T-helper 2 cell treated with Interferon-gamma antibody and Interleukin-4, amounts not matched to agents 100 ng/mL and 5 ng/mL, for 36 hours (primary cell): ENCODE results near the gene CITED4. TPM values are rescaled to one million over a fixed set of nuclear protein-coding genes. Genes with fewer than 3 reads are reported as not detected.

Experiments
- intact Hi-C: fragments of 100-400 bp; cut with micrococcal nuclease; formaldehyde crosslinking; loops from one replicate; pipeline ENCODE4 v1.15.1; 2023
- total RNA-seq: library from RNA; stranded (reverse); gene quantifications from 2 replicates; pipeline ENCODE4 v1.2.3, GENCODE V29; 2022

Gene CITED4
- total RNA-seq, 1 donor from 2014 or later = 9.5 TPM

DNA sequence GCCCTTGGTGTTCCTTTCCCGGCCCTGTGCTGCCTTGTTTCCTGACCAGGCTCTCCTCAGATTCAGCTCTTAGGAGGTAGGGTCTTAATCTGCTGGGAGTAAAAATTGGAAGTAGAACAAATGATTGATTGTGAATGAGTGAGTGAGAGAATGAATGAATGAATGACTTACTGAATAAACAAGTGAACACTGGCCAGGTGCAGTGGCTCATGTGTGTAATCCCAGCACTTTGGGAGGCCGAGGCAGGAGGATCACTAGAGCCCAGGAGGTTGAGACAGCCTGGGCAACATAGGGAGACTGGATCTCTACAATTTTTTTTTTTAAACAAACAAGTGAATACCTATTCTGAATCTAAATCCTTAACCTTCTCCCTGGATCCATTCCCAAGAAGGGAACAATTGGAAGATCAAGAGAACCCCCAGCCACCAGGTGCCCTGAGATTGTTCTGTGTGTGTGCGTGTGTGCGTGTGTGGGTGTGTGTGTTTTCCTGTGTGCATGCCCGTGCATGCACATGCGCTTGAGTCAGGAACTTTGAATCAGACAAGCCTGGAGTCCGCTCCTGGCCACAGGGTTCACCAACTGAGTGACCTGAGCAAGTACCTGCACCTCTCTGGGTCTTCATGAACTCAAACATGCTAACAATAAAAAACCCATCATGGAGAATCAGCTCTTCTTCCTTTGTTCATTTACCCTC, 24.3 kb upstream of the CITED4 start:
- intact Hi-C loops = no loop called here

DNA sequence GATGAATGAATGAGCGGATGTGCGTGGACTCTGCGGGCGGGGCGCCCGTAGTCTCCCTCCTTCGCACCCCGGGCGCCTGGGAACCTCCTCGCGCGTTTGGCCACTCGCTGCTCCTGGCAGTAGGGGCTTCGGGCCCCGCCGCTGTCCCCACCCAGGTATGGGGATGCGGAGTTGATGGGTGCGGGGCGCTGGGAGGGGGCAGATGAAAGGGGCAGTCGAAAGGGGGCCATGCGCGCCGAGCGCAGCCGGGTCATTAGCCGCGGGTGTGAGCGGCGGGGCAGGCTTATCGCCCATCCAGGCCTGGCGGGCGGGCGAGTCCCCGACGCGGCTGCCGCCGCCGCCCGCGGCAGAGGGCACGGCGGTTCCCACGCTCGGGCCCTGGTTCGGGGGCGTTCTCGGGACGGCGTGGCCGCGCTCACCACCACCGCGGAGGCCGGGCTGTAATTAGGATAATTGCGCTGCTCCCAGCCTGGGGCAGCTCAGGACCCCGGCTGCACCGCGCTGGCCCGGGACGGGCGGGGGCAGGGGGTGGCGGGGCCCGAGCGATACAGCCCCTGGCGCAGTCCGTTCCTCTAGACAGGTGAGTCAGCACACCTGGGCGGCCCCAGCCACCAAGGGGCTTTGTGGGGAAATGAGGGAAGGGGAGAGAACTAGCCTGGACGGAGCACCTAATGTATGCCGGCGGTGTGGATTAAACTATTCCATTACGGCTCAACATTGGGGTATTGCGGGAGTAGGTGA, 22.1 kb upstream of the CITED4 start:
- intact Hi-C loops = no loop called here

GRCh38 chr1:40880813-40881549, 18.8 kb upstream of the CITED4 start:
- intact Hi-C loops = no loop called here

- intact Hi-C loops = no loop called here
These were observed 17.5 kb upstream of the CITED4 start for GRCh38 chr1:40879482-40880175.

DNA sequence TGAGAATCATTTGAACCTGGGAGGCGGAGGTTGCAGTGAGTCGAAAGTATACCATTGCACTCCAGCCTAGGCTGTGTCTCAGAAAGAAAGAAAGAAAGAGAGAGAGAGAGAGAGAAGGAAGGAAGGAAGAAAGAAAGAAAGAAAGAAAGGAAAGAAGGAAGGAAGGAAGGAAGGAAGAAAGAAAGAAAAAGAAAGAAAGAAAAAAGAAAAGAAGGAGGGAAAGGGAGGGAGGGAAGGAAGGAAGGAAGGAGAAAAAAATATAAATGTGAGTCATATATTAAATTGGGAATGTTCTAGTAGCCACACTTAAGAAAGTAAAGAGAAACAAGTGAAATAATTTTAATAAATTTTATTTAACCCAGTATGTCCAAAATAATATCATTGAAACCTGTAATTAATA, 16.7 kb upstream of the CITED4 start:
- intact Hi-C loops = no loop called here

DNA sequence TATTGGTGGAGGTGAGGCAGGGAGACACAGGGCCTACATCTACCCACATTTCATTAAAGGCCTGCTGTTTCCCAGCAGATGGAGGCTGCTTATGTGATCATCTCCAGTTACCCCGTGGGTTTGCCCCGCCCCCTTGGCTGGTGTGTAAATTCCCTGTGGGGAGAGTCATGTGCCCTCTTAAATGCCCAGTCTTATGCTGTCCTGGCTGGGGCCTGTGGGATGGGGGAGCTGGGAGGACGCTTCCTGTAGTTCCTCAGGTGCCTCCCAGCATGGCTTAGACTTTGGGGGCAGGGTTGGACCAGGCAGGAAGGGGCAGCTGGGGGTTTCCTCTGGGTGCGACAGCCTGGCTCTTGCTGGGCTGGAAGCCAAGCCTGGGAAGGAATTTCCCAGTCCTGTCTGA, 15.5 kb upstream of the CITED4 start:
- intact Hi-C loops = no loop called here

GRCh38 chr1:40876891-40877290, 14.7 kb upstream of the CITED4 start:
- intact Hi-C loops = no loop called here

DNA sequence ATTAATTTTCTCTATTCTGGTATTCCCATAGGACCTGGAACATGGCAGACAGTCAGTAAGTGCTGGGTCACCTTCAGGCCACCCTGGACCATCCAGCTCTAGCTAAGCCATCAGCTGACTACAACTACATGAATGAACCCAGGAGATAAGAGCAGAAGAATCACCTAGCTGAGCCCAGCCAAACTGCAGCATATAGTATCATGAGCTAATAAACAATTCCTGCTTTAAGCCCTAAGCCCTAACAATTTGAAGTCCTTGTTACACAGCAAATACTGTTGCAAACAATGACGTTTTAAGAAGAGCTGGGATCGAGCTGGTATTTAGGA, 14.2 kb upstream of the CITED4 start:
- intact Hi-C loops = no loop called here

DNA sequence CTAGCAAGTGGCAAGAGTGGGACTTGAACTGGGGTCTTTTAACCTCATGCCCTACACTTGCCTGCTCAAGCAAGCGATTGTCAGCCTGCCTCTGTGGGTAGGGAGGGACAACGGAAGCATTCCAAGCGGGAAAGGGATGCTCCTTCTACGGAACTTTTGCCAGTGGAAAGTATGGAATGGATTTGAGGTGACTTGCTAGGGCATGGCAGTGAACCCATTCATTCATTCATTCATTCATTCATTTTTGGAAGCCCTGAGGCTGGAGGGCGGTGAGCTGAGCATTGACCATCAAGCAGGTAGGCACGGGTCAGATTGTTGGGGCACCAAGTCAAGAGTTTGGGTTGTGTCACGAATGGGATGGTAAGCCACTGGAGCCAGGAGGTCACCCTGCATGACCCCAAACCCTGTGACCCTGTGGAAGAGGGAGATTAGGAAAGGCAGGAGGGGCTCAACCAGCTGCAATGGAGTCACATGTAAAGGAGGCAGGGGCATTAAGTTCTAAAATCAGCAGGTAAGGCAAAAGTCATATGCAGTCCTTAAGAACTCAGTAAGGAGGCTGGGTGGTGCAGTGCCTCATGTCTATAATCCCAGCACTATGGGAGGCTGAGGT, 11.8 kb upstream of the CITED4 start:
- intact Hi-C loops = no loop called here

GRCh38 chr1:40872276-40872675, 10.1 kb upstream of the CITED4 start:
- intact Hi-C loops = no loop called here

- intact Hi-C loops = no loop called here
These were observed 8.1 kb upstream of the CITED4 start for GRCh38 chr1:40870135-40870728.

DNA sequence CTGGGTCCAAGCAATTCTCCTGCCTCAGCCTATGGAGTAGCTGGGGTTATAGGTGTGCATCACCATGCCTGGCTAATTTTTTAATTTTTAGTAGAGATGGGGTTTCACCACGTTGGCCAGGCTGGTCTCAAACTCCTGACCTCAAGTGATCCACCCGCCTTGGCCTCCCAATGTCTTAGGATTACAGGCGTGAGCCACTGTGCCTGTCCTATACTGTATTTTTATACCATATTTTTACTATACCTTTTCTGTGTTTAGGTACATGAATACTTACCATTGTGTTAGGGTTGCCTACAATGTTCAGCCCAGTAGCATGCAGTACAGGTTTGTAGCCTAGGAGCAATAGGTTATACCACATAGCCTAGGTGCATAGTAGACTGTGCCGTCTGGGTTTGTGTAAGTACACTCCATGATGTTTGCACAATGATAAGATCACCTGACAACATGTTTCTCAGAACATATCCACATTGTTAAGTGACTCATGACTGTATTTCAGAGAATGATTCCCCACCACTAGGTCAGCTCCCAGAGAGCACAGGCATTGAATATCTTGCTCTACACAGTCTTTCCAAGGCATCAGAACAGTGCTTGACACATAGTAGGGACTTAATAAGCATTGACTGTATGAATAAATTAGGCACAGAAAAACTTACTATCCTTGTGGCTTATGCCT, 6.0 kb upstream of the CITED4 start:
- intact Hi-C loops = no loop called here

DNA sequence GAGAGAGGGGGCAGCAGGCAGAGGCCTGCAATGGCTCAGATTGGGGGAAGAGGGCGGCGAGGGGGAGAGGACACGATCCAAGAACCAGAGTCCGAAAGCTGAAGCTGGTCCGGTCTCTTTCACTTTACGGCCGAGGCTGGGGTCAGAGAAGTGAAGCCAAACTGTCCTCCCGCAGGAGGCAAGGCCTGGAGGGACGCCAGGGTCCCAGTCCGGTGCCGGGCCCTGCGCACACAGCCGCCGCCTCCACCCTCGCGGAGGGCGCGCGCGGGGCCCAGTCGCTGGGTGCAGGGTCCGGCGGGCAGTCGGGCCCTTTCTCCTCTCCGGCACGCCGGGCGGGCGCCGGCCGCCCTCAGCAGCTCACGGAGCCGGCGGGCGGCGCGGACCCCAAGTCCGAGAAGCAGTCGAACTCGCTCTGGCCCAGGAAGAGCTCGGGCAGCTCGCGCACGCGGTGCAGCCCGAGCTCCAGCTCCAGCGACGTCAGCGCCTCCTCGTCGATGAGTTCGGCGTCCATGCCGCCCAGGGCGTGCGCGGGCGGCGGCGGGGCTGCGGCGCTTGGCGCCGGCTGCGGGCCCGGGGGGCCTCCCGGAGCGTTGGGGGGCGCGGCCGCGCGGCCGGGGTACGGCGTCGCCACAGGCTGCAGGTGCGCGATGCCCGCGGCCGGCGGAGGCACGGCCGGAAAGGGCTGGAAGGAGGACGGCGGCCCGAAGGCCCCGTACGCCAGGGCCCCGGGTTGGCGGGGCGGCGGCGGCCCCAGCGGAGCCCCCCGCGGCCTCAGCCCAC, 749 bp downstream of the CITED4 start:
- intact Hi-C loops = loop anchor here (1.0 to 5.0 kb wide), 3 partner anchors 59 to 196 kb away; partner anchors contain the start of genes NFYC and RIMS3

DNA sequence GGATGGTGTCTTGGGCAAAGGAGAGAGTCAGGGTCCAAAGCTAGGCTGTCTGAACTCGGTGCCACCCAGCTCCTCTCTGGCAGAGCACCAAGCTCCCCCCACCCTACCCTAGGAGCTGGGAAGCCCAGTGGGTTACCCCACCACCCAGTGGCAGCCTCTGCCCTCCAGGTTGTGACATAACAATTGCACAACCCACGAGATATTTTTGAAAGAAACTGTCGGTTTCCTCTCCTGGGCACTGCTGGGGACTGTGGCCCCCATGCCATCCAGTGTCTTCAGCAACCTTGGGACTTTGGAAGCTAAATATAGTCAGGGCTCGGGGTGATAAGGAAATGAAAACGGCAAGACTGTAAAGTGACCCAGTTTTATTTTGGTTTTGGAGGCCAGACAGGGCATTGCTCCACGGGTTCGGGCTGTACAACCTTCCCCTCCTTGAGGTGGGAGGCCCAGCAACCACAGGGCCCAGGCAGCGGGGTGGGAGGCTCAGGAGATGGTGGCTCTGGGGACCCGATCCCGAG, 1.4 kb downstream of the CITED4 start:
- intact Hi-C loops = loop anchor here (5.0 kb wide), 1 partner anchor 168 kb away; the partner anchor contains the start of gene NFYC

DNA sequence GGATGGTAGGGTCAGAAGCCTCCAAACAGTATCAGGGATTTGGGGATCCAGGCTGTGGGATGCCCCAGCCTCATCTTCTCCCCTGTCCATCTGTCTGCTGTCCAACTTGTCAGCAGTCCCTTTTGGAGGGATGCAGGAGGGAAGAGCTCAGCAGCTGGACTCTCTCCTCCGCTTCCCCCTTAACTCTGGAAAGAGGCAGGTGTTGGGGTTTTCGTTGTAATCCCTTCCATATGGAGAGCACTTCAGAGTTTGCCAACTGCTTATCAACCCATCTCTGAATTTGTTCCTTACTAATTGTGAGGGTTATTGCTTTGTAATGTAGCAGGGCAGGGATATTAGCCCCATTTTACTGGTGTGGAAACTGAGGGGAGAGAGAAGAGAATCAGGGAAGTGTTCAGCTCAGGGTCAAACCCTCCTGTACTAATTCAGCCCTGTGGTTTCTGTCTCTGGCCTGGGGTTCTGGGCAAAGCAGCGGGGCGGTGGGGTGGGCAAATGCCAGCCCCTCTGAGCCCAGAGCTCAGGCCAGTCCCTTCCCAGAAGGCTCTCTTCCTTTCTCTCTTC, 3.2 kb downstream of the CITED4 start:
- intact Hi-C loops = no loop called here

DNA sequence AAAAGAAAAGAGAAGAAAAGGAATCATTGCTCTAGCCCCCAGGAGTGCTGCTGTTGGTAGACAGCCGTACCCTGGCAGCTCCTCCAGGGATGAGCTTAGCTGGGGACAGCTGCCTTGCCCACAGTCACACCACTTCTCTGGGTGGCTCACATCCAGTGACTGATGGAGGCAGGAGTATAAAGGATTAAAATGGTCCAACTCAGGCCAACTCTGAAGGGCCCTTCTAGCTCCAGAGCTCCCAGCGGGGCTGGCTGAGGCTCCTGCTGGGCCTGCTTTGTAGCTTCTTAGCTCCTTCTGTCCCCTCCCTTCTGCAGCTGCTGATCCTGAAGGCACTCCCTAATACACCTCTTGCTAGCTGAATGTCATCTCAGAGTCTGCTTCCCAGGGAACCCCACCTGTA, 4.4 kb downstream of the CITED4 start:
- intact Hi-C loops = no loop called here

DNA sequence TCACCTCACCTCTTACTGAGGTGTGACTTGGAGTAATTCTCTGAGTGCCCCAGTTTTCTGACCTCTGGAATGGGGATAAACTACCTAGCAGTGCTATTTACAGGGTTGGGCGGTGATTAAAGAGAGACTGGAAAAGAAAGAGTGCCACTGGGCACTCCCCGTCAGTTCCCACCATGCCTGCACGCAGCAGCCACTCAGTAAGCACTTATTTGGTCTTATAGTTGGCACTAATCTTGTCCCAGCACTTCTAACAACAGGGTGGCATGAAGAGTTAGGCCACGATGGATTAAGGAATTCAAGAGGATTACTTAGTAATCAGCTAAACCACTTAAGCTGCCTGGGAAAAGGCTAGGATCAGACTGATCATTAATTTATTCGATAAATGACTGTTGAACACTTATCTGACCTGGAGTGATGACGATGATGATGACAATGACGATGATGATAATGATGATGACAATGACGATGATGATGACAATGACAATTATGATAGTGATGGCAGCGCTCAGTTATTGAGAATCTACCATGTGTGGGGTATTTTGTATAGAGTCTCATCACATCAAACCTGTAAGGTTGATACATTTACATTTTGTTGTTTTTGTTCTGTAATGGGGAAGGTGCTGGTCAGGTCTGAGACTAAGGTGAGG, 5.4 kb downstream of the CITED4 start:
- intact Hi-C loops = no loop called here

DNA sequence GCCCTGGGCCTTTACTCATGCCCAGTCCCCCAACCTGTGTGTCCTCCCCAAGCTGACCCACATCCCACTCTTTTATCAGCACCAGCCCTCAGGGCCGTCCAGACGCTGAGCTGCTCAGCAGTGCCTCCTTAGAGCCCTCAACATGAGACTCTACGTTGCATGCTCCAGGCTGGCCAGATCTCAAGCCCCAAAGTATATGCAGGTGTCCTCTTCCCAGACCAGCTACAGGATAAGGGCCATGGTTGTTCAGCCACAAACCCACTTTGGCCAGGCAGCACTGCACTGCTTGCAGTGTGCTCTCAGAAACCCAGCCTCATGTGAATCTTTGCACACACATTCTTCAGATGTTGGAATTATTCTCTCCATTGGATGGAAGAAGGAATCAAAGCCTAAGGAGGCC, 6.0 kb downstream of the CITED4 start:
- intact Hi-C loops = no loop called here
